ENCODE data around the gene ABCA7. TPM values are rescaled to one million over a fixed set of nuclear protein-coding genes. Genes with fewer than 3 reads are reported as not detected.

The ABCA7 gene
- total and polyA plus RNA-seq, 2 of the 8 experiments (the other 6 are each of a cell fraction or from before 2014, with no cell fraction given): 10.4 to 25.6 TPM

GRCh38 chr19:1052349-1052975 is 12.6 kb downstream of the ABCA7 start:
- Histone ChIP-seq H2AK5ac (ENCODE audit: low read depth, low read length) (no peak overlapping the region), H3K79me1 (ENCODE audit: low read depth, low read length) (no peaks in the 10 kb centered on the region), H3K4me1 (replicated peaks in 1 of 4; ENCODE audit: control insufficient read depth in 3 of 4, insufficient read depth in 4 of 4, low read length in 3 of 4) (no peaks in the 10 kb centered on the region), H3K14ac (ENCODE audit: insufficient read length) (no peak overlapping the region), H3K27me3 (replicated peaks in 1 of 4; ENCODE audit: control insufficient read depth in 3 of 4, extremely low read depth in 1 of 4, insufficient read depth in 3 of 4, low read length in 3 of 4) (no peaks in the 10 kb centered on the region; a peak in 1 of 7 replicates), H3K4me3 (ENCODE audit: extremely low read depth in 1 of 4, insufficient read depth in 2 of 4, low read depth in 3 of 4, low read length in 4 of 4) (no peak overlapping the region), H3K18ac (ENCODE audit: extremely low read depth, low read length) (no peak overlapping the region), H2BK12ac (ENCODE audit: low read depth, low read length) (no peak overlapping the region), H4K5ac (ENCODE audit: insufficient read length, low read depth, low read length) (no peak overlapping the region), H2BK20ac (ENCODE audit: low read length) (no peak overlapping the region), H4K8ac (ENCODE audit: extremely low read depth, insufficient read depth, low read length) (no peak overlapping the region), H2AFZ (ENCODE audit: low read length) (no peak overlapping the region), H3K56ac (replicated peaks; ENCODE audit: insufficient read length, low read depth, low read length) (no peak overlapping the region), H3K79me2 (ENCODE audit: control insufficient read depth in 1 of 2, insufficient read depth in 2 of 2, low read length in 2 of 2) (no peaks in the 10 kb centered on the region), H2BK120ac (replicated peaks; ENCODE audit: low read depth, low read length) (no peak overlapping the region), H3K36me3 (ENCODE audit: control insufficient read depth in 2 of 4, insufficient read depth in 4 of 4, low read length in 3 of 4) (peaks cover 0 to 31% (median 8%) of the 10 kb centered on the region in 4 experiments; a peak in 6 of 8 replicates), H3K27ac (ENCODE audit: low read depth, low read length) (no peak overlapping the region), H2BK5ac (ENCODE audit: low read depth, low read length) (no peak overlapping the region), H3K4ac (replicated peaks; ENCODE audit: insufficient read length, low read depth, low read length) (no peak overlapping the region), H4K91ac (replicated peaks; ENCODE audit: insufficient read length, low read length) (no peak overlapping the region), H3K4me2 (ENCODE audit: insufficient read depth in 1 of 2, low read depth in 2 of 2, low read length in 2 of 2) (no peak overlapping the region), H3K23me2 (ENCODE audit: low read depth, low read length) (peaks cover 3% of the 10 kb centered on the region; the same call in 1 of the 2 replicates), H3K9ac (replicated peaks in 1 of 4; ENCODE audit: extremely low read depth in 1 of 4, low read depth in 3 of 4, low read length in 3 of 4) (no peak overlapping the region), H4K20me1 (replicated peaks in 1 of 2; ENCODE audit: control insufficient read depth in 1 of 2, insufficient read depth in 2 of 2, low read length in 2 of 2) (no peaks in the 10 kb centered on the region), H2BK15ac (ENCODE audit: low read length) (no peak overlapping the region), H3K23ac (ENCODE audit: insufficient read length) (no peak overlapping the region), H3K9me3 (ENCODE audit: insufficient read depth in 2 of 2, low read depth in 1 of 2, low read length in 1 of 2) (peaks cover 19 to 41% of the 10 kb centered on the region in 2 experiments)
- CTCF ChIA-PET (ENCODE audit: partially characterized antibody): no interaction called here
- POLR2A ChIA-PET (ENCODE audit: partially characterized antibody): interaction anchor here (1.1 to 1.5 kb wide), 5 partner anchors 8 to 36 kb away, joined by 3 to 4 read pairs (median 3); no protein-coding TSS in a partner anchor
- 86% methylated on average over 2 of the region's 5 CpGs; no CpG with 5 or more reads in 1 of the 2 experiments for WGBS, 2 experiments (ENCODE audit: extremely low coverage in 1 of 2, insufficient coverage in 1 of 2, insufficient read length in 1 of 2, insufficient replicate concordance in 2 of 2, low coverage in 1 of 2, low lambda C conversion rate in 2 of 2, missing lambda C conversion rate in 1 of 2)
- no peak for DNase-seq (ENCODE audit: low read depth in 1 of 2, low spot score in 2 of 2)
- FAIRE-seq: no peak
- TF ChIP-seq CHD2 (IDR thresholded peaks at IDR 0.05; ENCODE audit: low read length) (no peak), EZH2 (IDR thresholded peaks at IDR 0.05; ENCODE audit: low read depth, low read length, severe bottlenecking) (no peak), PHF8 (conservative IDR thresholded peaks at IDR 0.05; ENCODE audit: low read depth, low read length) (no peak), GTF2F1 (IDR thresholded peaks at IDR 0.05; ENCODE audit: borderline replicate concordance, low read depth, low read length) (no peak), ASH2L (IDR thresholded peaks at IDR 0.05; ENCODE audit: low read length) (no peak), HDAC6 (IDR thresholded peaks at IDR 0.05; ENCODE audit: low read depth, low read length) (no peak), CHD1 (IDR thresholded peaks at IDR 0.05; ENCODE audit: low read depth, low read length) (no peak), CTBP2 (IDR thresholded peaks at IDR 0.05; ENCODE audit: borderline replicate concordance, insufficient read depth, insufficient read length, low read length) (no peak), NANOG (IDR thresholded peaks at IDR 0.05; ENCODE audit: insufficient read depth, low read depth, low read length, poor library complexity, severe bottlenecking) (no peak), GABPA (IDR thresholded peaks at IDR 0.05; ENCODE audit: borderline replicate concordance, insufficient read depth, low read length) (no peak), POLR2AphosphoS5 (IDR thresholded peaks at IDR 0.05; ENCODE audit: low read depth, low read length) (no peak), FOSL1 (IDR thresholded peaks at IDR 0.05; ENCODE audit: insufficient read depth, low read depth, low read length) (no peak), KDM1A (IDR thresholded peaks at IDR 0.05; ENCODE audit: borderline replicate concordance, low read length) (no peak)
